Measurements from ENCODE around the gene MSI2.

DNA sequence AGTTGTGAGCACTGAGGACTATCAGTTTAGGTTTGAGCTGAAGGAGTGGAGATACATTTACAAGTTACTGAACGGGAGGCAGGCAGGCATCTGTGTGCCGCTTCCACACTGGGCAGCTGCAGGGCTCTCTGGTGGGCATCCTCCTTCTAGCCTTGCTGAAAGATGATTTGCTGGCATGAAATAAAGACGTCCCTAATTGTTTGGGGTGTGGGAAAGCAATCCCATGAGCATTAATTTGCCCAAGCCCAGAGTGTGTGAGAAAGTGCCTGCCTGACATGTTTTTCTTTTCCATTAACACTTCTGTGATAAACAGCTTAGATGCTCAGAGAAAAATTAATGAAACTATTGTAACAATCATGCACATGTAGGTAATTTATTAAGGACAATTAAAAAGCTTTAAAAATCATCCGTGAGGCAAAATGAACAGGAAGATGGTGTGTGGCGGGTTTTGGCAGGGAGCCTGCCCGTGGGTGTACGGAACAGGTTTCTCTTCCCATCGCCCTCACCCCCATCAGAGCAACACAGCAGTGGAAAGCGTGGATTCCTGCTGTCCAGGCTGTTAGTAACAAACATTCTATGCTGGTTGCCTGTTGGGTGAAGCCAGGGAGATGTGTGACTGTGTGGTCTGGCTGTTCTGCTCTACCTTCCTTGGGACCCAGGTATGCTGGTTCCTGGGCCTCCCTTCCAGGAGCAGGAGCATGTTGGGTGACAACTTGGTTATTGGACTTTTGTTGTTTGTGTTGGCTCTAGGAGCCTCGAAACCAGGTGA is 191.9 kb downstream of the MSI2 start:
- no peak for TF ChIP-seq EZH2phosphoT487 (conservative IDR thresholded peaks at IDR 0.05; ENCODE audit: low read length)
- TF ChIP-seq, protein P1, sequence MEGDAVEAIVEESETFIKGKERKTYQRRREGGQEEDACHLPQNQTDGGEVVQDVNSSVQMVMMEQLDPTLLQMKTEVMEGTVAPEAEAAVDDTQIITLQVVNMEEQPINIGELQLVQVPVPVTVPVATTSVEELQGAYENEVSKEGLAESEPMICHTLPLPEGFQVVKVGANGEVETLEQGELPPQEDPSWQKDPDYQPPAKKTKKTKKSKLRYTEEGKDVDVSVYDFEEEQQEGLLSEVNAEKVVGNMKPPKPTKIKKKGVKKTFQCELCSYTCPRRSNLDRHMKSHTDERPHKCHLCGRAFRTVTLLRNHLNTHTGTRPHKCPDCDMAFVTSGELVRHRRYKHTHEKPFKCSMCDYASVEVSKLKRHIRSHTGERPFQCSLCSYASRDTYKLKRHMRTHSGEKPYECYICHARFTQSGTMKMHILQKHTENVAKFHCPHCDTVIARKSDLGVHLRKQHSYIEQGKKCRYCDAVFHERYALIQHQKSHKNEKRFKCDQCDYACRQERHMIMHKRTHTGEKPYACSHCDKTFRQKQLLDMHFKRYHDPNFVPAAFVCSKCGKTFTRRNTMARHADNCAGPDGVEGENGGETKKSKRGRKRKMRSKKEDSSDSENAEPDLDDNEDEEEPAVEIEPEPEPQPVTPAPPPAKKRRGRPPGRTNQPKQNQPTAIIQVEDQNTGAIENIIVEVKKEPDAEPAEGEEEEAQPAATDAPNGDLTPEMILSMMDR (IDR thresholded peaks at IDR 0.05; ENCODE audit: insufficient read depth, low read length, poor library complexity, severe bottlenecking), result no peak

All from SU-DHL-6 (cell line).